ENCODE results near the gene RBBP4. TPM values are rescaled to one million over a fixed set of nuclear protein-coding genes. Genes with fewer than 3 reads are reported as not detected.
A peak's percentile ranks its signal among the peaks of the same experiment; 100 is the strongest.
"Not testable (repeated sequence)": the region's sequence is repeated elsewhere in the genome, so short reads cannot be mapped to it uniquely, and the experiment has no call there.

RBBP4 gene
- total RNA-seq, 1 donor from 2014 or later, result 89.7 TPM

DNA sequence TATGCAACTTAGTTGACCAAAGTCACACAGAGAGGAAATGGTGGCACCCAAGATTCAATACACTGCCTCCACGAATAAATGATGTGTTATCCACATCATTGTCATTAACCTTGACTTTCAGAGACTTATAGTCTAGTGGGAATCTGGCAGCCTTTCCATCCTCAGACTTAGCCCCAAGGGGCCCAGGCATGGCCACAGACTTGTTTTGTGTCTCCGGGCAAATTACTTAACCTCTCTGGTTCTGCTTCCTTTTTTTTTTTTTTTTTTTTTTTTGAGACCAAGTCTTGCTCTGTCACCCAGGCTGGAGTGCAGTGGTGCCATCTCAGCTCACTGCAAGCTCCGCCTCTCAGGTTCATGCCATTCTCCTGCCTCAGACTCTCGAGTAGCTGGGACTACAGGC, 60.2 kb downstream of the RBBP4 start:
- intact Hi-C loops (cut with DNase I); ATAC-seq (ENCODE audit: poor library complexity); DNase-seq: not testable (repeated sequence)

DNA sequence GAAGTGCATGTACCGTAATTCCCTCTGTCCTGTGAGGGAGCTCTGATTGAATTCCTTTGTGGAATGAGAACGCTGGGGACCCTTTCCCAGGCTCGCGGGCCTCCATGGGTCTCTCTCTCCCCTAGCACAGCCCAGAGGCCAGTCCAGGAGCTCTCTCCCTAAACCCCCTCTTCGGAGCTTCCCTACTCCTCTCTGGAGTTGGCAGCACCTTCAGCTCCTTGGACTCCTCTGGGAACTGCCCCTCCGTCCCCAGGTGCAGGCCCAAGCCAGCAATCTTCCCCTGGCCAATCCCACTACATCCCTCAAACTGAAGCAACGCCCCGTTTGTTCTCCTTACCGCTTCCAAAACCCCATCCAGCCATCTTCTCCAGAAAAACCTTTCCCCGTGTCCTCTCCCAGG, 62.1 kb downstream of the RBBP4 start:
- ATAC-seq (ENCODE audit: poor library complexity) (no peak), DNase-seq (no peak)
- intact Hi-C loops (cut with DNase I), result no loop called here

DNA sequence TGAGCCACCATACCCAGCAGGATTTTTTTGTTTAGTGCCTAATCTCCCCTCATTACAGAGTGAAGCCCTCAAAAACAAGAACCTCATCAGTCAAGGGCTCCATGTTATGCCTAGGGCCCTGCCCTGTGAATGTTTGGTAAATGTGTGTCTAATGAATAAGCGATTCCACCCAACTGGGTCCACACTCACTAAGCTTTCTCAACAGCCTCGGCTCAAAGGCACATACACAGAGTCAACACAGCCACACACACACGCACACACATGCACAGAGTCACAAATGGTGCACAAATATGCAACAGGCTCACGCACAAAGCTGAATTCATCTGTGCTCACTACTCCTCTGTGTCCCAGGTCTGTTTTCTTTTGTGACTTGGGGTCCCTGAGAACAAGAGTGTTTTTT, 63.3 kb downstream of the RBBP4 start:
- ATAC-seq (ENCODE audit: poor library complexity) (no peak), DNase-seq (no peak)
- intact Hi-C loops (cut with DNase I), result no loop called here

DNA sequence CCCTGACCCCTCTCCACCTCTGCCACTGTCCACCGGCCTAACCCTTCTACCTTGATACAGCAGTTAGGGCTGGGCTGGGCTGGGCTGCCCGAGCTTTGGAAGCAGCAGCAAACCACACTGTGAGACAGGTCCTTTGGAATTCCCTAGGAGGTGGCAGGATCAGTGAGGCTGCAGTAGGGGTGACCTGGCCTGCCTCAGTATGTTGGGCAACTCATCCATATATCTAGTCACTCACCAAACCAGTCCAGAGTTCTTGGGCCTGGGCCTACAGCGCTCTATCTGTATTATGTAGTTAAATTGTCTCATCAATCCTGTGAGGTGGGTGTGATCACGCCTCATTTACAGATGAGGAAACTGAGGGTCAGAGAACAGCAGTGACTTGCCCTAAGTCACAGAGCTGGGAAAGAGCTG, 64.9 kb downstream of the RBBP4 start:
- intact Hi-C loops (cut with DNase I), result no loop called here
- ATAC-seq (ENCODE audit: poor library complexity) (no peak), DNase-seq (no peak)

DNA sequence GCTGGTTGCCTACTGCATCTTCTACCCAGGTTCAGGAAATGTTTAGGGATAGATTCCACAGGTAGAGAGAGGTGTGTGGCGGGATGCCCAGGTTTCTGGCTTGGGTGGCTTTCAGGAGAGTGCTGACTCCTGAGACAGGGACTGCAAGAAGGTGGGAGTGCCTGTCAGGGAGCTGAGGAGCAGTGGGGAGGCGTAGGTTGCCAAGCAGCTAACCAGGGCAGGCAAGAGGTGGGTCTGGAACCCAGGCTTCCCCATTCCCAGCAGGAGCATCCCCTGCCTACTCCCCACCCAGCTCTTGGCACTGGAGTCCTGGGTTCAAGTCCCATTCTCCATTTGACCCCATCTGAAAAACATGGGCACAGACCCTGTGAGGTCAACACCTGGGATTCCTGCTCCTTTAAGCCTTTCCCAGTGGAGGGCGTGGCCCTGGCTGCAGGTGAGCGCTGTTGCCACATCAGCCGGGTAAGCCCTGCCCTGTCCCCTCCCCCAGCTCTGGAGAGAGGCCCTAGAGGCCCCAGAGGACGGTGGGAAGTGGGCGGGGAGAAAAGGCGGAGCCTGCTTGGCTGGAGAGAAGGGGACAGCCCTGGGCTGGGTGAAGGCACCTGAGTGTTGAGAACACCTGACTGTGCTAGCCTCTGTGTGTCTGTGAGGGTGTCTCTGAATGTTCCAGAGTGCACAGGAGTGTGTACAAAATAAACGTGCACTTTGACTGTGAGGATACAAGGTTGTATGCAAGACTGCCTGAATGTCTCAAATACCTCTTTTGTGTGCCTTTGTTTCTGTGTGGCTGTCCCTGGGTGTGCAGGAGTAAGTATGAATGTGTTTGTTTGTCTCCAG, 65.5 kb downstream of the RBBP4 start:
- DNase-seq (peak; percentile 71), ATAC-seq (ENCODE audit: poor library complexity) (peak; percentile 77)
- intact Hi-C loops (cut with DNase I), result no loop called here

DNA sequence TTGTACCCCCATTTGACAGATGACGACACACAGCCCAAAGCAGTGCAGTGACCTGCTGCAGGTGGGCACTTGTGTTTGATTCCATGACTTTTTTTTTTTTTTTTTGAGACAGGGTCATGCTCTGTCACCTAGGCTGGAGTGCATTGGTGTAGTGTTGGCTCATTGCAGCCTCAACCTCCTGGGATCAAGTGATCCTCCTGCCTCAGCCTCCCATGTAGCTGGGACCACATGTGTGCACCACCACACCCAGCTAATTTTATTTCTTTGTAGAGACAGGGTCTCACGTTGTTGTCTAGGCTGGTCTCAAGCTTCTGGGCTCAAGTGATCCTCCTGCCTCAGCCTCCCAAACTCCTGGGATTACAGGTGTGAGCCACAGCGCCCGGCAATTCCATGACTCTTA, 66.5 kb downstream of the RBBP4 start:
- ATAC-seq (ENCODE audit: poor library complexity) (no peak), DNase-seq (no peak)
- intact Hi-C loops (cut with DNase I), result no loop called here

DNA sequence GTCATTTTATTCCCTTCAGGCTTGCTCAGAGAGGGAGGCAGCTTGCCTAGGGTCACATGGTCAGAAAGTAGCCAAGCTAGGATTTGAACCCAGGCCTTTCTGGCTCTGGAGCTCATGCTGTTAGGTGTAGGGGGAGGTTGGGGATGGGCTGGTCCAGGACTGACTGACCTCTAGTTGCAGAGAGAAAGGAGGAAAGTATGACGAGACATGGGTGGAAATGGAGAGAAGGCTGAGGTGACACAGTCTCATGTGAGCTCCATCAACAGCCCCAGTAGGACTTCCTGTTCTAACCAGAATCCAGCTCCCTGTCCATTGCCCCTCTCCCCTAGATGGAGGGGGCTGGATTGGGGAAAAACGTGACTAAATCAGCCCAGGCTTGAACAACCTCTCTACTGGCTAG, 67.0 kb downstream of the RBBP4 start:
- DNase-seq, result no peak
- no peak for ATAC-seq (ENCODE audit: poor library complexity)
- intact Hi-C loops (cut with DNase I), result no loop called here

DNA sequence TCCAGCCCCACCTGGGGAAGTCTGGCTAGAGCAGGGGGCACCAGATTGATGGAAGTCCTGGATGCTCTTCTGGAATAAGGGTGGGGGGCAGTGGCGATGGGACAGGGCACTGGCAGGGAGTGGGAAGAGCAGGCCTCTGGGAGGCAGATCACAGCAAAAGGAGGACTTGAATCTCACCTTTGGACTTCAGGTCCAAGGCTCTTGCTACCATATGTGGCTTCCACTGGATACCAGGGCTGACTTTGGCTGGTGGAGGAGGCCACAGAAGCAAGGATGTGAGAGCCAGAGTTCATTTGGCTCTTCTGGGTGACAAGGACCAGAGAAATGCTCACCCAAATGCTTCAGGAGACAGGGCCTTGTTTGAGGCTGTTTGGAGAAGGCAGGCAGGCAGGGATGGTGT, 67.5 kb downstream of the RBBP4 start:
- no peak for DNase-seq
- intact Hi-C loops (cut with DNase I), result no loop called here
- ATAC-seq (ENCODE audit: poor library complexity), result no peak

DNA sequence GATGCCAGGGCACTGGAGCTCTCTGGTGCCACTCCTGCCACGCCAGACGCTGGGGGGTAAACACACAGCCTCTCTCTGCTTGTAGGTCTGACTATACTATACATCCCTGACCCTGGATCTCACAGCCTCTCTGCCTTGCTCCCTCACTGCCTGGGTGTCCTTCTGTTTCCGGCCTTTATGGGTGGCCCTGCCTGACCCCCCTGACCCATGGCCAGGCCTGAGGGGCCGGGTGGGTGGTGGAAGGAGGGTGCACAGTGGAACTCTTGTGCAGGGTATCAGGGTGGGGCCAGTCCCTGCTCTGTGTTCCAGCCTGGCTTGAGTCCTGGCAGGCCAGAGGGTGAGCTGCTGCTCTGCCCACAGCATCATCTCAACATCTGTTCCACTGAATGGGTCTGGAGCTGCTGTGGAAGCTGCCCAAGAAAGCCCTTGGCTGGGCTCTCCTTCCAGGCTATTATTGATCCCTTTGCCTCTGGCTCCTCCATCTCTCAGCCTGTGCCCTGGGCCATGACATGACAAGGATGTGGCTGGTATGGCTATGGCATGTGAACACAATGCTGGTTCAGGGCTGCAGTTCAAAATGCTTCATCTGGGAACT, 68.8 kb downstream of the RBBP4 start:
- ATAC-seq (ENCODE audit: poor library complexity) (no peak), DNase-seq (no peak)
- intact Hi-C loops (cut with DNase I), result no loop called here

DNA sequence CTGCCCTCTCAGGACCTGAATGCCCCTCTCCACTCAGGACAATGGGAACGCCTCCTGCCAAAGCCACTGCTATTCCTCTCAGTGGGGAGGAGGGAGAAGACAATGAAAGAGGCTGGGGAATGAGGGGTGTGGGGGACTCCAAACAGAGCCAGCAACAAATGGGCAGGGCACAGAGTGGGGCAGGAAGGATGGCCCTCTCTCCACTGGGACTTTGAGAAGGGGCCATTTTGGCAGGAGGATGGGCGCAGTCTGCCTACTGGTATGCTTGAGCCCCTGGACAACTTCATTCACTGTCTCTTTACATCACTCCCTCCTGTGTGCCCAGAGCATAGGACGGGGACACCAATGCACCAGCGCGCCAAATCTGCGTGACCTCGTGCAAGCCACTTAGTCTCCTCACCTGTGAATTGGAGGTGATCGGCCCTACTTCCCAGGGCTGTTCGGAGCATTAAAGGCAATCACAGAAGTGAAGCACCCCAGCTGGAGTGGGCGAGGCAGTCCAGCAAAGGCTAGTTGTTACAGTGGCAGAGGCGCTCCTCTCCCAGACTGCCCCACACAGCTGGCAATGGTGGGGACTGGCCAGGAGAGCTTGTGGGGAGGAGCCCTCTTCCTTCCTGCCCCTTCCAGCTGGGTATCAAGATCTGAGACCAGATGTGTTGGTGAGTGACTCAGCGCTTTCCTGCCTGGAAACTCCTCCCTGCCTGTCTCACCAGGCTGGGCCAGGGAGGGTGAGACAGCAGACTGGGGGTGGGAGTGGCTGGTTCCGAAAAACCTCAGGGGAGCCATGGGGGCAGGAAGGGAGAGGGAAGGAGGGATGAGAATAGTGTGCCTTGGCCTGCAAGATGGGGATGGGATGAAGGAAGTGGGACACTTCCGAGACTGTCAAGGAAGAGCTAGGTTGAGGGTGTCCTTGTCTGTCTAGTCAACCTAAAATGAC, 73.9 kb downstream of the RBBP4 start:
- DNase-seq (peak; percentile 55), ATAC-seq (ENCODE audit: poor library complexity) (peak; percentile 83)
- intact Hi-C loops (cut with DNase I), result no loop called here

DNA sequence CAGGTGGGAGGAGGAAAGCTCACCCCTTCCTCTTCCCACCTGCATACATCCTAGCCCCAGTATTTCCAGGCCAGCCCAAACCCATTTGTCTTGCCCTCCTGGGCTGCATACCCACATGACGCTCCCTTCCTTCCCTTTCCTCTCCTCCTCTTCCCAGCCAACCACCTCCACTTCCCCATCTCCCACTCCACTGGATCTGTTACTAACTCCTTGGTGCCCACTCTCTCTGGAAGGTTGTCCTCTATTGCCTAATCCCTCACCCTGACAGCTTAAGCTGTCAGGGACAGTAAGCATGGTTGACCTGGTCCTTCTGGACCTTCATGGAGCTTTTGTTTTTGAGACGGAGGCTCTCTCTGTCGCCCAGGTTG, 74.6 kb downstream of the RBBP4 start:
- no peak for DNase-seq
- no peak for ATAC-seq (ENCODE audit: poor library complexity)
- intact Hi-C loops (cut with DNase I), result no loop called here

DNA sequence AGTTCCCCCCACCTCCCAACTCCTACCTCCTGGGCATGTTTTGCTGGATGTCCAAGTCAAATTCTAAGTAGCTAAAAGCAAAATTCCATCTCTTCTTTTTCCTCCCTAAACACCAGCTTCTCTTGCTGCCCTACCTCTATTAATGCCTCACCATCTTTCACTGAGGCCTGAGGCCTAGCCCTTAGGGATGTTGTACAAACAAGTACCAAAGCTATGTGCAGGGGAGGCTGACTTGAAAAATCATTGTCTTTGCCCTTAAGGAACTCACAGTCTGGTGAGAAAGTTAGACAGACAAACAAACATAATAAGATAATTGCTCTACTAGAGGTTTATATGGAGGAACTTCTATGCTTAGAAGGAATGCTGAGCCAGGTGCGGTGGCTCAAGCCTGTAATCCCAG, 76.9 kb downstream of the RBBP4 start:
- no peak for DNase-seq
- no peak for ATAC-seq (ENCODE audit: poor library complexity)

DNA sequence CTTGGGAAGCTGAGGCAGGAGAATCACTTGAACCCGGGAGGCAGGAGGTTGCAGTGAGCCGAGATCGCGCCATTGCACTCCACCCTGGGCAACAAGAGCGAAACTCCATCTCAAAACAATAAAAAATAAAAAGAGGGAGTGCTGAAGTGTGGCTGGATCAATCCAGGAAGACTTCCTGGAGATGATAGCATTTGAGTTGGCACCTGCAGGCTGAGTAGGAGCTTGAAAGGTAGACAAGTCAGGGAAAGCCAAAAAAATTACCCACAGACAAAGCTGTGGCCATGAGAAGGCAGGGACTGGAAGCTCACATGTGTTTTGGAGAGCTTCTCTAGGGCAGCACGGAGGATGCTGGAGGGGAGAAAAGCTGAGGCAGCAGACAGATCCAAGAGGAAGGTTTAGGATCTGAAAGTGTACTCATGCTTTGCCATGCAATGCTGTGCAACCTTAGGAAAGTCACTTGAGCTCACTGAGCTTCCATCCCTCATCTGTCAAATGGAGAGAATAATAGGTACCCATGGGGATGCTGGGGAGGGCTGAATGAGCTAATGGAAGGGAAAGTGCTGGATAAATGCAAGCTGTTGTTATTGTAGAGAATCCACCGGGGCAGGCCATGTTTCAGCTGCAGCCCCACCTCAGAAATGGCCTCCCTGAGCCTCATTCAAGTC, 77.5 kb downstream of the RBBP4 start:
- intact Hi-C loops (cut with DNase I), result no loop called here
- ATAC-seq (ENCODE audit: poor library complexity) (no peak), DNase-seq (no peak)

More for the DNA sequence above, 76.9 kb downstream of the RBBP4 start:
- intact Hi-C loops (cut with DNase I), result no loop called here

DNA sequence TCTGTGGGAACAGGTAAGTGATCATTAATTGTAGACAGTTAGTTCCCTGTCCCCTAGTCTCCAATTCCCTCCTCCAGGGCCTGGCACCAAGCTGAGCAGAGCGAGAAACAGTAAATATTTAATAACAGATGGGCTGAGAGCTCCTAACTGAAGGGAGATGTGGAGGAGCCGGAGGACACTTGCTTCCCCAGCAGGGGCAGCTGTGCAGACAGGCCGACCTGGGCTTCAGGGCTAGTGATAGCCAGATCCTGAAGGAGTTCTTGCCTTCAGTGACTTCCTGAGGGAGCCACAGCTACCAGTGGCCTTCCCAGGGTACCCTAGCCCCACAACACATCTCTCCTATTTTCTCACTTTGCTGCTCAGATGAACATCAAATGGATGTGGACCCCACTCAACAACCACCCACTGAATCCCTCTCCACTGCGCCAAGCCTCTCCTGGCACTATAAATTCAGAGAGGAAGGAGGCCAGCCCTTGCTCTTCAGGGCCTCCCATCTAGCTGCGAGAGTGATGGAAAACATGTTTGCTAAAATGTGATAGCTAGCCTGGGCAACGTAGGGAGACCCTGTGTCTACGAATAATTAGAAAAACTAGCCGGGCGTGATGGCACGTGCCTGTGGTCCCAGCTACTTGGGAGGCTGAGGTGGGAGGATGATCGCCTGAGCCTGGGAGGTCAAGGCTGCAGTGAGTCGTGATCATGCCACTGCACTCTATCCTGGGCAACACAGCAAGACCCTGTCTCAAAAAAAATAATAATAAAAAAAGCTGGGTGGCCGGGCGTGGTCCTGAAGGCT, 78.4 kb downstream of the RBBP4 start:
- intact Hi-C loops (cut with DNase I), result no loop called here
- no peak for ATAC-seq (ENCODE audit: poor library complexity)
- no peak for DNase-seq

DNA sequence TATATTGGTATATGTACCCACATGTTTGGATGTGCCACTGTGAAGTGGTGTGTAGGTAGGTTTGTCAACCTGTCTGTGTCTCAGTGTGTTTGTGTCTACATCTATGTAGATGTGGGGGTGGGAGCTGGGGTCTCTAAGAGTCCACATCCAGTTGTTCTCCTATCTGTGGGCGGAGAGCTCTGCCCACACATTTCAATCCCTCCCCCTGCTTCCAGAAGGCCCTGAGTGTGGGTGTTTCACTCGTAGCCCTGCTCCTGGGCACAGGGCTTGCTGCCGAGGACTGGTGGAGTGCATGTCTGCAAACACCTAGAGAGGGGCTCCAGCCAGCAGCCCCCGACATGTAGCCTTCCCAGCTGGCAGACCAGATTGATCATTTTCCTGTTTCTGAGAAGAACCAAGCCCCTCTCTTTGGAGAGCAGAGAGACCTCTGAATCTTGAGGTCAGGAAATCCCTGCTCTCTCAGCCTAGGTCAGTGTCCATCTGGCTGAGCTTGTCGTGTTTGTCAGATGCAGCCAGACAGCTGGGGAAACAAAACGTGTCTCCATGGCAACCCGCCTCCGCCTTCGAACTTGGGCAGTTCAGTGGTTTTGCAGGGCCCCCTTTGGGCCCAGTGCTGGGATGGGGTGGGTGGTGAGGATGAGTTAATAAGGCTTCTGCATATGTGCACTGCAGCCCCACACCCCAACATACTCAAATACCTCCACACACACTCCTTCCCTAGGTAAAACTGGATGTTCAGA, 82.7 kb downstream of the RBBP4 start:
- intact Hi-C loops (cut with DNase I), result no loop called here
- ATAC-seq (ENCODE audit: poor library complexity) (no peak), DNase-seq (no peak)
